ENCODE measurements around the gene STRN3.

- TF ChIP-seq CTCF (conservative IDR thresholded peaks at IDR 0.05; ENCODE audit: low read length), result no peak
- TF ChIP-seq EZH2phosphoT487 (IDR thresholded peaks at IDR 0.05; ENCODE audit: borderline replicate concordance, low read depth, low read length), result no peak
Observed at GRCh38 chr14:30855345-30856037, 170.7 kb downstream of the STRN3 start.

All from OCI-LY7 (cell line).